GM12864 (cell line): Measurements from ENCODE around the gene PRPH2.
"Not testable (repeated sequence)": the region's sequence is repeated elsewhere in the genome, so short reads cannot be mapped to it uniquely, and the experiment has no call there.

Source experiments
- DNase-seq: peaks from one replicate; pipeline ENCODE4 v3.0.0-alpha.2; 2011; ENCODE audit warnings: low read depth
- H3K4me3 ChIP-seq: 2 replicates; pipeline ENCODE4 v1.5.1; 2011; ENCODE audit warnings: mild to moderate bottlenecking, low read depth, low read length, control low read depth
- CTCF ChIP-seq: IDR thresholded peaks from 2 replicates; pipeline ENCODE4 v1.5.1; 2011; ENCODE audit warnings: low read depth, mild to moderate bottlenecking, moderate library complexity, low read length, control low read depth, inconsistent platforms; ENCODE audit errors: missing control alignments

Gene PRPH2

GRCh38 chr6:42740725-42741124, 18.3 kb upstream of the PRPH2 start:
- H3K4me3 ChIP-seq = no peak overlapping the region
- DNase-seq = no peak
- TF ChIP-seq CTCF = no peak

GRCh38 chr6:42735976-42736375, 13.6 kb upstream of the PRPH2 start:
- H3K4me3 ChIP-seq = no peak overlapping the region
- DNase-seq = no peak
- TF ChIP-seq CTCF = no peak

DNA sequence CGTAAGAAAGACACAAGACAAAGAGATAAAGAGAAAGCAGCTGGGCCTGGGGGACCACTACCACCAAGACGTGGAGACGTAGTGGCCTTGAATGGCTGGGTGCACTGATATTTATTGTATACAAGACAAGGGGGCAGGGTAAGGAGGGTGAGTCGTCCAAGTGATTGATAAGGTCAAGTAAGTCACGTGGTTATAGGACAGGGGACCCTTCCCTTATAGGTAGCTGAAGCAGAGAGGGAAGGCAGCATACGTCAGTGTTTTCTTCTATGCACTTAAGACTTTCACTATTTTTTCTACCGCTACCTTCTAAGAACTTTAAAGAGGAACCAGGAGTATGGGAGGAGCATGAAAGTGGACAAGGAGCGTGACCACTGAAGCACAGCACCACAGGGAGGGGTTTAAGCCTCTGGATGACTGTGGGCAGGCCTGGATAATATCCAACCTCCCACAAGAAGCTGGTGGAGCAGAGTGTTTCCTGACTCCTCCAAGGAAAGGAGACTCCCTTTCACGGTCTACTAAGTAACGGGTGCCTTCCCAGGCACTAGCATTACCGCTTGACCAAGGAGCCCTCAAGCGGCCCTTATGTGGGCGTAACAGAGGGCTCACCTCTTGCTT, 11.6 kb upstream of the PRPH2 start:
- DNase-seq = not testable (repeated sequence)

GRCh38 chr6:42729731-42730130, 7.3 kb upstream of the PRPH2 start:
- no peak for TF ChIP-seq CTCF
- no peak overlapping the region for H3K4me3 ChIP-seq
- DNase-seq = no peak

More for the DNA sequence above, 11.6 kb upstream of the PRPH2 start:
- H3K4me3 ChIP-seq = not testable (repeated sequence)

DNA sequence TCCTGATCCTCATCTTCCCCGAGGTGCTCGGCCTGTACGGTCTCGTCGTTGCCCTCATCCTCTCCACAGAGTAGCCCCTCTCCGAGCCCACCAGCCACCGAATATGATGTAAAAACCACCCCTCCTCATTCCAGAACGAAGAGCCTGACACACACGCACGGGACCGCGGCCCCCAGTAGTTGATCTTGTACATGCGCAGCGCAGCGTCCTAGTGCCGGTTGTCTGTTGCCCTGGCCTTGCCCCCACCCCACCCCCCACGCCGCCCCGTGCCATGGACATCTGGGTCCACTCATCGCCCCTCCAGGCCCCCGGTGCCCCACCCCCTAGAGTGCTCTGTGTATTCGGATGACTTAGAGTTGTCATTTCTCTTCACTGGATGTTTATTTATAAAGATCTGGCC, 5.2 kb upstream of the PRPH2 start:
- TF ChIP-seq CTCF = no peak
- no peak overlapping the region for H3K4me3 ChIP-seq
- DNase-seq = no peak

- peak overlapping the region; percentile 50 for H3K4me3 ChIP-seq
- DNase-seq = no peak
- no peak for TF ChIP-seq CTCF
These were observed 4.8 kb upstream of the PRPH2 start for GRCh38 chr6:42727087-42727611.

- DNase-seq = peak; percentile 81
- H3K4me3 ChIP-seq = peak overlapping the region; percentile 50
- peak; percentile 83 for TF ChIP-seq CTCF
These were observed 4.2 kb upstream of the PRPH2 start for GRCh38 chr6:42726485-42727086.
